Measurements from ENCODE around the gene MFAP3L. TPM values are rescaled to one million over a fixed set of nuclear protein-coding genes. Genes with fewer than 3 reads are reported as not detected.

Gene MFAP3L
- total RNA-seq, 1 donor from 2014 or later, result 0.20 TPM

GRCh38 chr4:170022211-170022610 is 4.0 kb downstream of the MFAP3L start:
- DNase-seq (ENCODE audit: low read depth, low spot score), result no peak

GRCh38 chr4:170017252-170017651 is 8.9 kb downstream of the MFAP3L start:
- no peak for DNase-seq (ENCODE audit: low read depth, low spot score)

GRCh38 chr4:170015285-170015684 is 10.9 kb downstream of the MFAP3L start:
- DNase-seq (ENCODE audit: low read depth, low spot score), result no peak

- no peak for DNase-seq (ENCODE audit: low read depth, low spot score)
Measured at GRCh38 chr4:170014359-170015011, 11.7 kb downstream of the MFAP3L start.

GRCh38 chr4:170012629-170012958 is 13.6 kb downstream of the MFAP3L start:
- no peak for DNase-seq (ENCODE audit: low read depth, low spot score)

- DNase-seq (ENCODE audit: low read depth, low spot score), result no peak
Measured at GRCh38 chr4:170011921-170012628, 14.1 kb downstream of the MFAP3L start.

- no peak for DNase-seq (ENCODE audit: low read depth, low spot score)
Measured at GRCh38 chr4:170009291-170009690, 16.9 kb downstream of the MFAP3L start.

GRCh38 chr4:170008801-170009200 is 17.4 kb downstream of the MFAP3L start:
- no peak for DNase-seq (ENCODE audit: low read depth, low spot score)

GRCh38 chr4:170008371-170008770 is 17.8 kb downstream of the MFAP3L start:
- DNase-seq (ENCODE audit: low read depth, low spot score), result no peak

GRCh38 chr4:170007113-170007512 is 19.1 kb downstream of the MFAP3L start:
- DNase-seq (ENCODE audit: low read depth, low spot score), result no peak

- no peak for DNase-seq (ENCODE audit: low read depth, low spot score)
Measured at GRCh38 chr4:170005472-170005871, 20.7 kb downstream of the MFAP3L start.

GRCh38 chr4:170004651-170005295 is 21.4 kb downstream of the MFAP3L start:
- no peak for DNase-seq (ENCODE audit: low read depth, low spot score)

GRCh38 chr4:170003071-170004070 is 22.8 kb downstream of the MFAP3L start:
- DNase-seq (ENCODE audit: low read depth, low spot score), result no peak

GRCh38 chr4:170001745-170002267 is 24.4 kb downstream of the MFAP3L start:
- DNase-seq (ENCODE audit: low read depth, low spot score), result no peak

GRCh38 chr4:170001011-170001744 is 25.0 kb downstream of the MFAP3L start:
- DNase-seq (ENCODE audit: low read depth, low spot score), result no peak

GRCh38 chr4:169999923-170000322 is 26.3 kb downstream of the MFAP3L start:
- no peak for DNase-seq (ENCODE audit: low read depth, low spot score)

GRCh38 chr4:169998981-169999380 is 27.2 kb downstream of the MFAP3L start:
- DNase-seq (ENCODE audit: low read depth, low spot score), result no peak

GRCh38 chr4:169996379-169997240 is 29.6 kb downstream of the MFAP3L start:
- DNase-seq (ENCODE audit: low read depth, low spot score), result no peak

GRCh38 chr4:169993531-169993930 is 32.7 kb downstream of the MFAP3L start:
- DNase-seq (ENCODE audit: low read depth, low spot score), result no peak

GRCh38 chr4:169988252-169988651 is 37.9 kb downstream of the MFAP3L start:
- no peak for DNase-seq (ENCODE audit: low read depth, low spot score)

Measured in pulmonary artery endothelial cell (primary cell).